HepG2 (cell line): ENCODE results near the gene NRP1. TPM values are rescaled to one million over a fixed set of nuclear protein-coding genes. Genes with fewer than 3 reads are reported as not detected.

ENCODE experiments used
- EP300 ChIP-seq, 3 experiments: sonication (generic) in 1 of 3; formaldehyde crosslinking in 1 of 3; IDR thresholded peaks; 2 replicates each; pipeline versions ENCODE4 v1.5.1 to v1.6.1; 2011 to 2020; ENCODE audit warnings: low read depth in 2 of 3, low read length in 2 of 3, borderline replicate concordance in 1 of 3, improper control_type of control experiment in 1 of 3, mild to moderate bottlenecking in 1 of 3, missing genetic modification reagents in 1 of 3, moderate library complexity in 1 of 3
- FOXP1 ChIP-seq, 2 experiments: fragments of 450-650 bp in 1 of 2; IDR thresholded peaks; 2 replicates each; pipeline ENCODE4 v1.6.1; 2017 to 2018; ENCODE audit warnings: antibody characterized with exemption in 1 of 2
- GLI4 ChIP-seq: sonication (generic); formaldehyde crosslinking; IDR thresholded peaks from 2 replicates; pipeline ENCODE4 v1.5.1; 2020; ENCODE audit warnings: missing genetic modification reagents, mild to moderate bottlenecking, moderate library complexity, borderline replicate concordance
- HMGXB4 ChIP-seq, 2 experiments: sonication (generic) in 1 of 2; formaldehyde crosslinking in 1 of 2; IDR thresholded peaks; 2 replicates each; pipeline versions ENCODE4 v1.4.0 to v1.6.1; 2018 to 2020; ENCODE audit warnings: missing genetic modification reagents in 2 of 2, borderline replicate concordance in 1 of 2, low read depth in 1 of 2, mild to moderate bottlenecking in 1 of 2, missing biosample characterization in 1 of 2
- JARID2 ChIP-seq: sonication (generic); formaldehyde crosslinking; IDR thresholded peaks from 2 replicates; pipeline ENCODE4 v1.8.1; 2023; ENCODE audit warnings: missing genetic modification reagents, inconsistent platforms; ENCODE audit not compliant: insufficient replicate concordance
- PAXIP1 ChIP-seq: sonication (generic); formaldehyde crosslinking; conservative IDR thresholded peaks from 2 replicates; pipeline ENCODE4 v1.4.0; 2020; ENCODE audit warnings: mild to moderate bottlenecking, missing genetic modification reagents, moderate library complexity
- RARA ChIP-seq: IDR thresholded peaks from 2 replicates; pipeline ENCODE4 v1.6.1; 2016; ENCODE audit warnings: missing genetic modification reagents, missing compliant biosample characterization
- RBFOX2 ChIP-seq: fragments of 200-400 bp; formaldehyde crosslinking; IDR thresholded peaks from 2 replicates; pipeline ENCODE4 v1.6.1; 2017; ENCODE audit warnings: low read depth, mild to moderate bottlenecking, low read length
- SCMH1 ChIP-seq: sonication (generic); formaldehyde crosslinking; IDR thresholded peaks from 2 replicates; pipeline ENCODE4 v1.9.0; 2021; ENCODE audit warnings: missing genetic modification reagents, mild to moderate bottlenecking, borderline replicate concordance
- SP5 ChIP-seq: IDR thresholded peaks from 2 replicates; pipeline ENCODE4 v1.6.1; 2016; ENCODE audit warnings: low read depth, borderline replicate concordance
- SRSF9 ChIP-seq: fragments of 200-400 bp; formaldehyde crosslinking; IDR thresholded peaks from 2 replicates; pipeline ENCODE4 v1.6.1; 2018; ENCODE audit warnings: borderline replicate concordance, mild to moderate bottlenecking, low read depth, low read length; ENCODE audit not compliant: insufficient read depth, poor library complexity, severe bottlenecking
- ZEB1 ChIP-seq: IDR thresholded peaks from 2 replicates; pipeline ENCODE4 v1.6.1; 2012; ENCODE audit warnings: mild to moderate bottlenecking, low read depth, inconsistent platforms; ENCODE audit not compliant: insufficient replicate concordance
- ZNF329 ChIP-seq: sonication (generic); formaldehyde crosslinking; IDR thresholded peaks from 2 replicates; pipeline ENCODE4 v1.9.0; 2021; ENCODE audit warnings: low read depth, mild to moderate bottlenecking, missing genetic modification reagents
- ZNF598 ChIP-seq: sonication (generic); formaldehyde crosslinking; IDR thresholded peaks from 2 replicates; pipeline ENCODE4 v1.5.1; 2020; ENCODE audit warnings: mild to moderate bottlenecking, missing genetic modification reagents, borderline replicate concordance
- ZNF614 ChIP-seq: IDR thresholded peaks from 2 replicates; pipeline ENCODE4 v1.6.1; 2018; ENCODE audit warnings: missing biosample characterization, missing genetic modification reagents, inconsistent platforms, borderline replicate concordance
- polyA plus RNA-seq, 8 experiments: library from polyadenylated mRNA; depleted of rRNA in 3 of 8; stranded (reverse) in 7 of 8; unstranded in 1 of 8; fragments of >200 nt; fragmentation: Illumina TruSeq in 4 of 8; extraction: Trizol in 4 of 8; gene quantifications; 2 replicates each; pipeline versions ENCODE4 v1.2.1 to v1.2.3, GENCODE V29; 2011 to 2016; ENCODE audit warnings: low read depth in 4 of 8, missing spikeins in 1 of 8, mixed read lengths in 1 of 8; ENCODE audit not compliant: insufficient read depth in 1 of 8
- total RNA-seq, 5 experiments: library from RNA; depleted of rRNA; stranded (reverse); fragments of >200 nt; fragmentation: Illumina TruSeq; extraction: Trizol; gene quantifications; 2 replicates each; pipeline ENCODE4 v1.2.3, GENCODE V29; 2016; ENCODE audit warnings: low read depth in 1 of 5
- TF ChIP-seq, protein P1 (sequence below), 2 experiments: fragments of 450-650 bp in 1 of 2; sonication (generic) in 1 of 2; formaldehyde crosslinking; IDR thresholded peaks; 2 replicates each; pipeline versions ENCODE4 v1.5.0 to v1.8.0; 2020 to 2022; ENCODE audit warnings: mild to moderate bottlenecking in 1 of 2, missing genetic modification reagents in 1 of 2
- TF ChIP-seq, protein P2 (sequence below): sonication (generic); formaldehyde crosslinking; IDR thresholded peaks from 2 replicates; pipeline ENCODE4 v1.4.0; 2020; ENCODE audit warnings: missing genetic modification reagents
- TF ChIP-seq, protein P3 (sequence below): sonication (generic); formaldehyde crosslinking; IDR thresholded peaks from 2 replicates; pipeline ENCODE4 v1.4.0; 2020; ENCODE audit warnings: mild to moderate bottlenecking, missing genetic modification reagents

The NRP1 gene
- total and polyA plus RNA-seq, 2 of the 13 experiments (the other 11 are each of a cell fraction or from before 2014, with no cell fraction given): 5.3 to 5.8 TPM

GRCh38 chr10:33180390-33180789 lies 154.1 kb downstream of the NRP1 start (continued):
- TF ChIP-seq, protein P1, sequence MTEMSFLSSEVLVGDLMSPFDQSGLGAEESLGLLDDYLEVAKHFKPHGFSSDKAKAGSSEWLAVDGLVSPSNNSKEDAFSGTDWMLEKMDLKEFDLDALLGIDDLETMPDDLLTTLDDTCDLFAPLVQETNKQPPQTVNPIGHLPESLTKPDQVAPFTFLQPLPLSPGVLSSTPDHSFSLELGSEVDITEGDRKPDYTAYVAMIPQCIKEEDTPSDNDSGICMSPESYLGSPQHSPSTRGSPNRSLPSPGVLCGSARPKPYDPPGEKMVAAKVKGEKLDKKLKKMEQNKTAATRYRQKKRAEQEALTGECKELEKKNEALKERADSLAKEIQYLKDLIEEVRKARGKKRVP (CRISPR knock-in tag; IDR thresholded peaks at IDR 0.05): no peak
- TF ChIP-seq, protein P2, sequence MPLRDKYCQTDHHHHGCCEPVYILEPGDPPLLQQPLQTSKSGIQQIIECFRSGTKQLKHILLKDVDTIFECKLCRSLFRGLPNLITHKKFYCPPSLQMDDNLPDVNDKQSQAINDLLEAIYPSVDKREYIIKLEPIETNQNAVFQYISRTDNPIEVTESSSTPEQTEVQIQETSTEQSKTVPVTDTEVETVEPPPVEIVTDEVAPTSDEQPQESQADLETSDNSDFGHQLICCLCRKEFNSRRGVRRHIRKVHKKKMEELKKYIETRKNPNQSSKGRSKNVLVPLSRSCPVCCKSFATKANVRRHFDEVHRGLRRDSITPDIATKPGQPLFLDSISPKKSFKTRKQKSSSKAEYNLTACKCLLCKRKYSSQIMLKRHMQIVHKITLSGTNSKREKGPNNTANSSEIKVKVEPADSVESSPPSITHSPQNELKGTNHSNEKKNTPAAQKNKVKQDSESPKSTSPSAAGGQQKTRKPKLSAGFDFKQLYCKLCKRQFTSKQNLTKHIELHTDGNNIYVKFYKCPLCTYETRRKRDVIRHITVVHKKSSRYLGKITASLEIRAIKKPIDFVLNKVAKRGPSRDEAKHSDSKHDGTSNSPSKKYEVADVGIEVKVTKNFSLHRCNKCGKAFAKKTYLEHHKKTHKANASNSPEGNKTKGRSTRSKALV (CRISPR knock-in tag): no peak
- TF ChIP-seq ZNF614: no peak
- no peak for TF ChIP-seq SCMH1 (CRISPR knock-in tag)
- TF ChIP-seq RARA (CRISPR knock-in tag): 0 out of 2 replicates have a peak, but pooled peaks have one; percentile 9
- TF ChIP-seq HMGXB4 (CRISPR knock-in tag; IDR thresholded peaks at IDR 0.05; ENCODE audit: borderline replicate concordance in 1 of 2, low read depth in 1 of 2): no peak
- no peak for TF ChIP-seq PAXIP1 (CRISPR knock-in tag)
- no peak for TF ChIP-seq RBFOX2
- TF ChIP-seq SRSF9: no peak
- TF ChIP-seq EP300 (IDR thresholded peaks at IDR 0.05; ENCODE audit: low read depth in 2 of 2, low read length in 2 of 2): no peak
- TF ChIP-seq EP300 (CRISPR knock-in tag; IDR thresholded peaks at IDR 0.05; ENCODE audit: borderline replicate concordance): no peak
- no peak for TF ChIP-seq ZNF329 (CRISPR knock-in tag)
- no peak for TF ChIP-seq JARID2 (CRISPR knock-in tag)
- TF ChIP-seq ZEB1: no peak
- no peak for TF ChIP-seq FOXP1 (IDR thresholded peaks at IDR 0.05)
- TF ChIP-seq FOXP1 (CRISPR knock-in tag; IDR thresholded peaks at IDR 0.05): peak; percentile 23; the same call in 1 of the 2 replicates
- TF ChIP-seq GLI4 (CRISPR knock-in tag): no peak
- no peak for TF ChIP-seq SP5 (CRISPR knock-in tag)
- no peak for TF ChIP-seq ZNF598 (CRISPR knock-in tag)
- TF ChIP-seq, protein P3, sequence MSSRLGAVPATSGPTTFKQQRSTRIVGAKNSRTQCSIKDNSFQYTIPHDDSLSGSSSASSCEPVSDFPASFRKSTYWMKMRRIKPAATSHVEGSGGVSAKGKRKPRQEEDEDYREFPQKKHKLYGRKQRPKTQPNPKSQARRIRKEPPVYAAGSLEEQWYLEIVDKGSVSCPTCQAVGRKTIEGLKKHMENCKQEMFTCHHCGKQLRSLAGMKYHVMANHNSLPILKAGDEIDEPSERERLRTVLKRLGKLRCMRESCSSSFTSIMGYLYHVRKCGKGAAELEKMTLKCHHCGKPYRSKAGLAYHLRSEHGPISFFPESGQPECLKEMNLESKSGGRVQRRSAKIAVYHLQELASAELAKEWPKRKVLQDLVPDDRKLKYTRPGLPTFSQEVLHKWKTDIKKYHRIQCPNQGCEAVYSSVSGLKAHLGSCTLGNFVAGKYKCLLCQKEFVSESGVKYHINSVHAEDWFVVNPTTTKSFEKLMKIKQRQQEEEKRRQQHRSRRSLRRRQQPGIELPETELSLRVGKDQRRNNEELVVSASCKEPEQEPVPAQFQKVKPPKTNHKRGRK: no peak
